Measurements from ENCODE around the gene APOA1. TPM values are rescaled to one million over a fixed set of nuclear protein-coding genes. Genes with fewer than 3 reads are reported as not detected.

APOA1 gene
- total RNA-seq, 2 donors from 2014 or later: not detected

GRCh38 chr11:116842909-116843308 is 5.5 kb upstream of the APOA1 start:
- ATAC-seq (ENCODE audit: insufficient number of reproducible peaks, low FRiP score, low read depth): no peak
- Histone ChIP-seq H3K27ac (no peak overlapping the region), H3K27me3 (replicated peaks; ENCODE audit: insufficient read depth) (no peaks in the 10 kb centered on the region), H3K4me1 (ENCODE audit: control insufficient read depth in 1 of 2, low read depth in 2 of 2) (no peaks in the 10 kb centered on the region), H3K36me3 (peaks cover 29% of the 10 kb centered on the region), H3K9me3 (no peaks in the 10 kb centered on the region), H3K4me3 (no peak overlapping the region)
- no peak for TF ChIP-seq CTCF (IDR thresholded peaks at IDR 0.05)
- DNase-seq (ENCODE audit: low spot score): no peak

- DNase-seq (ENCODE audit: low spot score) (no peak), ATAC-seq (ENCODE audit: insufficient number of reproducible peaks, low FRiP score, low read depth) (no peak)
- Histone ChIP-seq H3K9me3 (no peaks in the 10 kb centered on the region), H3K4me3 (no peak overlapping the region), H3K27ac (no peak overlapping the region), H3K36me3 (peaks cover 21% of the 10 kb centered on the region), H3K27me3 (replicated peaks; ENCODE audit: insufficient read depth) (no peaks in the 10 kb centered on the region), H3K4me1 (ENCODE audit: control insufficient read depth in 1 of 2, low read depth in 2 of 2) (no peaks in the 10 kb centered on the region)
- TF ChIP-seq CTCF (IDR thresholded peaks at IDR 0.05): no peak
These were observed 4.7 kb upstream of the APOA1 start for GRCh38 chr11:116842117-116842516.

GRCh38 chr11:116840746-116841296 is 3.4 kb upstream of the APOA1 start:
- Histone ChIP-seq H3K9me3 (no peaks in the 10 kb centered on the region), H3K27me3 (replicated peaks; ENCODE audit: insufficient read depth) (no peaks in the 10 kb centered on the region), H3K27ac (no peak overlapping the region), H3K4me1 (ENCODE audit: control insufficient read depth in 1 of 2, low read depth in 2 of 2) (peaks cover 0 to 6% of the 10 kb centered on the region in 2 donors), H3K36me3 (peaks cover 9% of the 10 kb centered on the region), H3K4me3 (no peak overlapping the region)
- no peak for ATAC-seq (ENCODE audit: insufficient number of reproducible peaks, low FRiP score, low read depth)
- no peak for DNase-seq (ENCODE audit: low spot score)
- TF ChIP-seq CTCF (IDR thresholded peaks at IDR 0.05): no peak

GRCh38 chr11:116840224-116840745 is 2.9 kb upstream of the APOA1 start:
- ATAC-seq (ENCODE audit: insufficient number of reproducible peaks, low FRiP score, low read depth): no peak
- DNase-seq (ENCODE audit: low spot score): no peak
- Histone ChIP-seq H3K36me3 (peaks cover 8% of the 10 kb centered on the region), H3K27ac (no peak overlapping the region), H3K27me3 (replicated peaks; ENCODE audit: insufficient read depth) (no peaks in the 10 kb centered on the region), H3K4me1 (ENCODE audit: control insufficient read depth in 1 of 2, low read depth in 2 of 2) (peaks cover 3 to 9% of the 10 kb centered on the region in 2 donors), H3K9me3 (no peaks in the 10 kb centered on the region), H3K4me3 (no peak overlapping the region)
- no peak for TF ChIP-seq CTCF (IDR thresholded peaks at IDR 0.05)

- no peak for TF ChIP-seq CTCF (IDR thresholded peaks at IDR 0.05)
- Histone ChIP-seq H3K4me3 (no peak overlapping the region), H3K27me3 (replicated peaks; ENCODE audit: insufficient read depth) (no peaks in the 10 kb centered on the region), H3K27ac (no peak overlapping the region), H3K9me3 (no peaks in the 10 kb centered on the region), H3K4me1 (ENCODE audit: control insufficient read depth in 1 of 2, low read depth in 2 of 2) (peaks cover 10 to 17% of the 10 kb centered on the region in 2 donors), H3K36me3 (peaks cover 2% of the 10 kb centered on the region)
- ATAC-seq (ENCODE audit: insufficient number of reproducible peaks, low FRiP score, low read depth) (no peak), DNase-seq (ENCODE audit: low spot score) (no peak)
These were observed 1.1 kb upstream of the APOA1 start for GRCh38 chr11:116838321-116839084.
